ENCODE results near the gene ZNF536.
"Not testable (repeated sequence)": the region's sequence is repeated elsewhere in the genome, so short reads cannot be mapped to it uniquely, and the experiment has no call there.

ZNF536 gene

GRCh38 chr19:30490760-30491159, 118.6 kb downstream of the ZNF536 start:
- no peak for DNase-seq

GRCh38 chr19:30492586-30493270, 120.5 kb downstream of the ZNF536 start:
- DNase-seq, result no peak

GRCh38 chr19:30497034-30497433, 124.8 kb downstream of the ZNF536 start:
- DNase-seq, result no peak

GRCh38 chr19:30498085-30498484, 125.9 kb downstream of the ZNF536 start:
- DNase-seq, result not testable (repeated sequence)

- DNase-seq, result no peak
Measured at GRCh38 chr19:30498707-30499106, 126.5 kb downstream of the ZNF536 start.

GRCh38 chr19:30504272-30504671, 132.1 kb downstream of the ZNF536 start:
- no peak for DNase-seq

GRCh38 chr19:30512176-30513081, 140.2 kb downstream of the ZNF536 start:
- DNase-seq, result no peak

GRCh38 chr19:30513082-30513411, 140.9 kb downstream of the ZNF536 start:
- DNase-seq, result no peak

GRCh38 chr19:30516111-30516510, 143.9 kb downstream of the ZNF536 start:
- no peak for DNase-seq

GRCh38 chr19:30516531-30516930, 144.3 kb downstream of the ZNF536 start:
- DNase-seq, result no peak

GRCh38 chr19:30518965-30519606, 146.9 kb downstream of the ZNF536 start:
- DNase-seq, result no peak

GRCh38 chr19:30519607-30520205, 147.5 kb downstream of the ZNF536 start:
- DNase-seq, result no peak

GRCh38 chr19:30520735-30521479, 148.7 kb downstream of the ZNF536 start:
- DNase-seq, result no peak

- DNase-seq, result no peak
Measured at GRCh38 chr19:30521937-30522336, 149.8 kb downstream of the ZNF536 start.

GRCh38 chr19:30522341-30522740, 150.2 kb downstream of the ZNF536 start:
- DNase-seq, result no peak

GRCh38 chr19:30523791-30524190, 151.6 kb downstream of the ZNF536 start:
- no peak for DNase-seq

- DNase-seq, result no peak
Measured at GRCh38 chr19:30525383-30525782, 153.2 kb downstream of the ZNF536 start.

- DNase-seq, result no peak
Measured at GRCh38 chr19:30528919-30529318, 156.7 kb downstream of the ZNF536 start.

GRCh38 chr19:30529876-30530275, 157.7 kb downstream of the ZNF536 start:
- DNase-seq, result no peak

- DNase-seq, result no peak
Measured at GRCh38 chr19:30530751-30531150, 158.6 kb downstream of the ZNF536 start.

- DNase-seq, result no peak
Measured at GRCh38 chr19:30535011-30535410, 162.8 kb downstream of the ZNF536 start.

GRCh38 chr19:30536975-30537374, 164.8 kb downstream of the ZNF536 start:
- DNase-seq, result no peak

- no peak for DNase-seq
Measured at GRCh38 chr19:30539315-30539714, 167.1 kb downstream of the ZNF536 start.

Measured in GF-D8 (cell line).